Tibial nerve (tissue), 3 donors: ENCODE data around the gene TTN.

Experiments used
- CTCF ChIP-seq, 5 experiments: fragments of 200-600 bp in 3 of 5; fragments of 450-650 bp in 2 of 5; sonication (generic) in 3 of 5; IDR thresholded peaks; one replicate each; pipeline ENCODE4 v1.5.1; 2016 to 2019; ENCODE audit warnings: antibody characterized with exemption in 5 of 5, mild to moderate bottlenecking in 3 of 5, moderate library complexity in 2 of 5
- POLR2A ChIP-seq, 2 donors: fragments of 450-650 bp; IDR thresholded peaks; one replicate each; pipeline ENCODE4 v1.6.1; 2017; ENCODE audit warnings: antibody characterized with exemption in 2 of 2, mild to moderate bottlenecking in 2 of 2, moderate library complexity in 2 of 2

- TF ChIP-seq POLR2A (IDR thresholded peaks at IDR 0.05) (no peak), CTCF (IDR thresholded peaks at IDR 0.05) (no peak)
These were observed 99.7 kb downstream of the TTN start for GRCh38 chr2:178707476-178707875.
